ENCODE data around the gene DSC1.

The DSC1 gene

GRCh38 chr18:31100436-31101182, 62.0 kb downstream of the DSC1 start:
- no peak overlapping the region for H3K4me3 ChIP-seq (ENCODE audit: low read depth, low read length)
- no peak for TF ChIP-seq CTCF (IDR thresholded peaks at IDR 0.05; ENCODE audit: borderline replicate concordance, insufficient read depth, low read depth, low read length)

GRCh38 chr18:31099450-31100230, 63.0 kb downstream of the DSC1 start:
- no peak overlapping the region for H3K4me3 ChIP-seq (ENCODE audit: low read depth, low read length)
- TF ChIP-seq CTCF (IDR thresholded peaks at IDR 0.05; ENCODE audit: borderline replicate concordance, insufficient read depth, low read depth, low read length): no peak

- no peak overlapping the region for H3K4me3 ChIP-seq (ENCODE audit: low read depth, low read length)
- TF ChIP-seq CTCF (IDR thresholded peaks at IDR 0.05; ENCODE audit: borderline replicate concordance, insufficient read depth, low read depth, low read length): no peak
Measured at GRCh38 chr18:31098878-31099277, 63.8 kb downstream of the DSC1 start.

- no peak overlapping the region for H3K4me3 ChIP-seq (ENCODE audit: low read depth, low read length)
- TF ChIP-seq CTCF (IDR thresholded peaks at IDR 0.05; ENCODE audit: borderline replicate concordance, insufficient read depth, low read depth, low read length): no peak
Measured at GRCh38 chr18:31097666-31098065, 65.0 kb downstream of the DSC1 start.

- TF ChIP-seq CTCF (IDR thresholded peaks at IDR 0.05; ENCODE audit: borderline replicate concordance, insufficient read depth, low read depth, low read length): no peak
- no peak overlapping the region for H3K4me3 ChIP-seq (ENCODE audit: low read depth, low read length)
Measured at GRCh38 chr18:31093880-31094279, 68.8 kb downstream of the DSC1 start.

GRCh38 chr18:31093294-31093693, 69.4 kb downstream of the DSC1 start:
- TF ChIP-seq CTCF (IDR thresholded peaks at IDR 0.05; ENCODE audit: borderline replicate concordance, insufficient read depth, low read depth, low read length): no peak
- H3K4me3 ChIP-seq (ENCODE audit: low read depth, low read length): no peak overlapping the region

GRCh38 chr18:31091350-31091749, 71.3 kb downstream of the DSC1 start:
- no peak overlapping the region for H3K4me3 ChIP-seq (ENCODE audit: low read depth, low read length)
- TF ChIP-seq CTCF (IDR thresholded peaks at IDR 0.05; ENCODE audit: borderline replicate concordance, insufficient read depth, low read depth, low read length): no peak

All from GM12875 (cell line).